Esophagus squamous epithelium (tissue), 5 donors: ENCODE measurements around the gene ZNF512. TPM values are rescaled to one million over a fixed set of nuclear protein-coding genes. Genes with fewer than 3 reads are reported as not detected.
"Not testable (repeated sequence)": the region's sequence is repeated elsewhere in the genome, so short reads cannot be mapped to it uniquely, and the experiment has no call there.

Experiments
- DNase-seq: peaks from one replicate; lab custom pipeline; 2025; lab: John Stamatoyannopoulos, UW
- H3K27ac ChIP-seq, 4 donors: fragments of 200-600 bp; sonication (generic); one replicate each; pipeline ENCODE4 v1.5.1; 2016 to 2019; ENCODE audit warnings: mild to moderate bottlenecking in 1 of 4
- H3K27me3 ChIP-seq, 4 donors: fragments of 200-600 bp; sonication (generic); 1 replicate in 3 of 4; 2 replicates in 1 of 4; pipeline versions ENCODE4 v1.5.1 to v1.6.0; 2017 to 2021; ENCODE audit warnings: antibody characterized with exemption in 1 of 4
- H3K36me3 ChIP-seq, 3 donors: fragments of 200-600 bp; sonication (generic); one replicate each; pipeline ENCODE4 v1.5.1; 2016 to 2019
- H3K4me1 ChIP-seq, 3 donors: fragments of 200-600 bp; sonication (generic); one replicate each; pipeline ENCODE4 v1.5.1; 2017 to 2019
- H3K4me3 ChIP-seq, 4 donors: fragments of 200-600 bp; sonication (generic); 1 replicate in 3 of 4; 2 replicates in 1 of 4; pipeline ENCODE4 v1.5.1; 2016 to 2019; ENCODE audit warnings: mild to moderate bottlenecking in 2 of 4, moderate library complexity in 1 of 4
- H3K9me3 ChIP-seq, 3 donors: fragments of 200-600 bp; sonication (generic); one replicate each; pipeline ENCODE4 v1.5.1; 2016 to 2019
- CTCF ChIP-seq, 6 experiments: fragments of 450-650 bp in 4 of 6; fragments of 200-600 bp in 2 of 6; sonication (generic) in 2 of 6; IDR thresholded peaks; one replicate each; pipeline ENCODE4 v1.5.1; 2016 to 2019; ENCODE audit warnings: antibody characterized with exemption in 6 of 6, mild to moderate bottlenecking in 4 of 6, moderate library complexity in 4 of 6
- POLR2A ChIP-seq, 4 donors: fragments of 450-650 bp; IDR thresholded peaks; one replicate each; pipeline ENCODE4 v1.6.1; 2017; ENCODE audit warnings: antibody characterized with exemption in 4 of 4, mild to moderate bottlenecking in 4 of 4, moderate library complexity in 3 of 4
- WGBS, 2 donors: methylation state at CpG; one replicate each; pipeline ENCODE4 v1.1.5; 2018; 5-methylcytosine and 5-hydroxymethylcytosine counted together
- intact Hi-C: fragments of 100-400 bp; cut with DNase I; formaldehyde crosslinking; loops from one replicate; pipeline ENCODE4 v1.15.0; 2022
- total RNA-seq, 4 donors: library from RNA; depleted of rRNA; stranded (reverse); fragments of >200 nt; gene quantifications; one replicate each; pipeline ENCODE4 v1.1.0, GENCODE V29; 2016
- donor health status: DM: yes; HTN: yes; CAD: no.

ZNF512 gene
- total RNA-seq = 10 to 100 TPM in 3 of 4 donors, 1 to 10 TPM in 1; 7.1 to 18.9 (median 15.7) TPM

GRCh38 chr2:27582695-27583389 is at the start of gene ZNF512:
ZNF512 (plus strand) TSS chr2:27583042; CDS start chr2:27583113, 71 bp downstream.
- Histone ChIP-seq H3K27ac (peak within 1 kb of the TSS; percentile 59 to 84 (median 80)), H3K36me3 (no peaks in the 10 kb centered on the region), H3K4me1 (peaks cover 12 to 40% (median 17%) of the 10 kb centered on the region in 3 donors), H3K27me3 (no peaks in the 10 kb centered on the region), H3K4me3 (peak within 1 kb of the TSS; percentile 49 to 79 (median 64)), H3K9me3 (peaks cover 0 to 17% (median 14%) of the 10 kb centered on the region in 3 donors)
- TF ChIP-seq CTCF (IDR thresholded peaks at IDR 0.05) (peak in 1 of 6 experiments; percentile 10), POLR2A (IDR thresholded peaks at IDR 0.05) (peak in 2 of 4 donors; percentile 44 to 61)
- 0% methylated on average over 20 of the region's 38 CpGs for WGBS, 2 donors
- DNase-seq = peak; percentile 66
- intact Hi-C loops = no loop called here

- Histone ChIP-seq H3K27me3 (no peaks in the 10 kb centered on the region), H3K4me1 (no peaks in the 10 kb centered on the region), H3K27ac (no peak overlapping the region), H3K4me3 (no peak overlapping the region), H3K36me3 (no peaks in the 10 kb centered on the region), H3K9me3 (no peaks in the 10 kb centered on the region)
- intact Hi-C loops = no loop called here
- 67 to 76% methylated on average over 4 of the region's 4 CpGs for whole genome bisulfite sequencing, 2 donors
- TF ChIP-seq CTCF (IDR thresholded peaks at IDR 0.05) (no peak), POLR2A (IDR thresholded peaks at IDR 0.05) (no peak)
- no peak for DNase-seq
Measured at GRCh38 chr2:27537287-27537686, 45.6 kb upstream of the ZNF512 start.

GRCh38 chr2:27538839-27539450 is 43.9 kb upstream of the ZNF512 start:
- H3K27ac ChIP-seq, H3K27me3 ChIP-seq, H3K4me1 ChIP-seq, H3K4me3 ChIP-seq, H3K36me3 ChIP-seq, intact Hi-C loops, DNase-seq, H3K9me3 ChIP-seq: not testable (repeated sequence)
- WGBS, 2 donors = 61 to 67% methylated on average over 1 to 4 of the region's 6 CpGs

- no CpG with 5 or more reads among the region's 35 CpGs for WGBS, 2 donors
- not testable (repeated sequence) for H3K27ac ChIP-seq
Measured at GRCh38 chr2:27539649-27540048, 43.2 kb upstream of the ZNF512 start.

GRCh38 chr2:27544143-27544821 is 38.6 kb upstream of the ZNF512 start:
- no peaks in the 10 kb centered on the region for H3K36me3 ChIP-seq
- no peak overlapping the region for H3K4me3 ChIP-seq
- TF ChIP-seq CTCF (IDR thresholded peaks at IDR 0.05) (no peak), POLR2A (IDR thresholded peaks at IDR 0.05) (no peak)
- peak overlapping the region in 2 of 4 donors; percentile 17 to 38 for H3K27ac ChIP-seq
- WGBS, 2 donors = 75 to 81% methylated on average over 5 to 6 of the region's 6 CpGs
- H3K27me3 ChIP-seq = no peaks in the 10 kb centered on the region
- DNase-seq = no peak
- no peaks in the 10 kb centered on the region for H3K4me1 ChIP-seq
- H3K9me3 ChIP-seq = no peaks in the 10 kb centered on the region
- intact Hi-C loops = no loop called here

More at GRCh38 chr2:27539649-27540048, 43.2 kb upstream of the ZNF512 start:
- H3K27me3 ChIP-seq, DNase-seq, H3K4me3 ChIP-seq, intact Hi-C loops, H3K4me1 ChIP-seq, H3K9me3 ChIP-seq, H3K36me3 ChIP-seq: not testable (repeated sequence)
